Activated CD4-positive, alpha-beta T cell treated with anti-CD3 and anti-CD28 coated beads for 4 hours (primary cell): Measurements from ENCODE around the gene ABAT.
"Not testable (repeated sequence)": the region's sequence is repeated elsewhere in the genome, so short reads cannot be mapped to it uniquely, and the experiment has no call there.

Experiments used
- DNase-seq, 2 donors: peaks; one replicate each; pipeline ENCODE4 v3.0.0-alpha.2; 2020

Gene ABAT

DNA sequence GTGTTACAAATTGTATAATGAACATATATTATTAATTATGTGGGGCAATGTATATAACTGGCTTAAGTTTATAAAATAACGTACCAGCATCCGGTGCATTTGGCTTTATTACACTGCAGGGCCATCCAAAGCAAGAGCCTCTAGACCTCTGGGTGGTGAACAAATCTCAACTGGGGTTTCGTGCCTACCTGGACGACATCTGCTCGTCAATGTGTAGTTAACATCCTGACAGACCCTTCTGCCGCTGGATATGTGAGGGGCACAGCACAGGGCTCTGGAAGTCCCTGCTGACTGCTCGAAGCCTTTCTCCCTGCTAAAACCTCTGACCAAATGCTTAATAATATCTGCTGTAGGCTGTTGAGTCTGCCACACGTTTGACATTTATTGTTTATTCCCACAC, 120.7 kb downstream of the ABAT start:
- no peak for DNase-seq

DNA sequence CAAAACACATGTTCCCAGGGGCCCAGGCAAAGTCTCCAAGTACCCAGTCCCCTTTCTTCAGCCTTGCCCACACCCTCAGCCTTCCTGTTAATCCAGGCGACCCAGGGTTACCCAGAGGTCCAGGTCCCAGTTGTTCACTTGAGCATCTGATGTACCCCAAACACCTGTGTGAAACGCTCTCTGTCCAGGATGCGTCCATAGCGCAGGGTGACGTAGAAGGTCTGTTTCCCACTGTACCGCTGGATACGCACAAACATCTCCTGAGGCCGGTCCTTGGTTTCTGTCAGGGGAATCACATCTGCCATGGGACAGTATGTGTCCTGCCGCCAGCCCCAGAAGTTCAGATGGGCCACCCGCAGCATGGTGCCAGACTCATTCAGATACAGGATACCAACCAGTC, 121.4 kb downstream of the ABAT start:
- no peak for DNase-seq

DNA sequence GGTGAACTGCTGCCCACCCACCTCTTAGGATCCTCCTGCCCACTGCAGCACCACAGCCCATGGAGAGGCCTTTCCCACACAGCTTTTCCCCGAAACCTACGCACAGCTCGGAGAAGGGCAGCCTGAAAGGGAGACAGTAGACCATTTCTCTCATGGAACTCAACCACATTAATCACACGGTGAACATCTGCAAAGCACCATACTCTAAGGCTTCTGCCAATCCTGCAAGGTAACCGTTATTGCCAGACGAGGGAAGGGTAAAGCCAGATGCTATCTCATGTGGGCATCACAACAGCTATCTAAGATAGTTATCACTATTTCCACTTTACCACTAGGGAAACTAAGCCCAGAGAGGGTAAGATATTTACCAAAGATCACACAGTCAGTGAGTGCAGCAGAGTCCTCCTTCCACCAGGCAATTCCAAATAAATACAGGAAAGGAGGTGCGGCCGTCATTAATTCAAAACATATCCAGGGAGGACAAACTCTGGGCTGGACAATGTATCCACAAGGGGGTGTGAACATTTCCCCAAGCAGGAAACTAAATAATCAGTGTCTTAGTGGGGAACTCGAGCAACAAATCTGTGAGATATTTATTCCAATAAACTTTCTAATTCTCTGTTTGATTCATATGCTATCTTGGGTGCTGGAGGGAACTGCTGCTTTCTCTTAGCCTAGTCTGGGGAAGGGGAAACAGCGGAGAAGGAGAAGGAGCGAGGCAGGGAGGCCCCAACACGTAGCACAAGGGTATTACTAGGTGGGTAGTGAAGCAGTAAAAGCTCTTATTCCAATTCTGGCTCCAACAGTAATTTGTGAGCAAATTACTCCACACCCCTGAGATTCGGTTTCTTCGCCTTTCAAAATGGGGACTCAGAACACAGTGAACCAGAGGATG, 122.3 kb downstream of the ABAT start:
- DNase-seq = no peak

DNA sequence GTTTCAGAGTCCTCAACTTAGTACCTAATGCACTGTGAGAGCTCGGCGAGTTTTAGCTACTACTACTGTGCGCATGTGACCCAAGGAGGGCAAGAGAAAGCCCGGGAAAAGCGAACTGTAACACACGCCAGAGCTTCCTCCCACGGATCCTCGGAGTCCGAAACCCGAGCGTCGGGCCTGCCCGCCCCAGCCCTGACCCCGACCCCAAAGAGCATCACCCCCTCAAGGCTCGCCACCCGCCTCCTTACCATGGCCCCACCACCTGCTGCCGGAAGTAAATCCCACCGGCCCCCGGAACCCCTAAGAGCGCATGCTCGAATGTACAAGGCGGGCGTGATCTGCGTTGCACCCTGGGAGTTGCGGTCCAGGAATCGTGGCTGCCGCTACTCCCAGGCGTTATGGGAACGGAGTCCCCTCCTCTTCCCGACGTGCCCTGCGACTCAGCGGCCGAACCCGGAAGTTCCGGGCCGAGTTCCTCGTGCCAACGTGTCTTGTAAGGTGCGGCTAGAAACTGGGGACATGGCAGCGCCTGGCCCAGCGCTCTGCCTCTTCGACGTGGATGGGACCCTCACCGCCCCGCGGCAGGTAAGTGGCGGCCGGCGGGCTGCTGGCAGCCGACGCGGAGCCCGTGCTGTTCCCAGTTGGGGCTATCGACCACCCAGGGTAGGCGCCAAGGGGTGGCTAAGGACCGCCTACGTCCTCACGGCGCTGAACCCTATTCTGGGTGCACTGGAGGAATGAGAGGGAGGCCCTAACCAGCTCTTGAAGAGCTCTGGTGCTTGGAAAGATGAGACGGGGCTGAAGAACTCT, 123.2 kb downstream of the ABAT start, which contains the start of the genes PMM2 and TMEM186:
PMM2 (plus strand) TSS at position 476 of the 810 bp plus-strand sequence; CDS start at position 520, 44 bp downstream.
TMEM186 (minus strand) TSS at position 276 of the 810 bp plus-strand sequence; CDS start at position 251, 25 bp downstream.
- DNase-seq = peak; percentile 94 to 95

GRCh38 chr16:8798174-8798527, 123.7 kb downstream of the ABAT start:
- DNase-seq = no peak

DNA sequence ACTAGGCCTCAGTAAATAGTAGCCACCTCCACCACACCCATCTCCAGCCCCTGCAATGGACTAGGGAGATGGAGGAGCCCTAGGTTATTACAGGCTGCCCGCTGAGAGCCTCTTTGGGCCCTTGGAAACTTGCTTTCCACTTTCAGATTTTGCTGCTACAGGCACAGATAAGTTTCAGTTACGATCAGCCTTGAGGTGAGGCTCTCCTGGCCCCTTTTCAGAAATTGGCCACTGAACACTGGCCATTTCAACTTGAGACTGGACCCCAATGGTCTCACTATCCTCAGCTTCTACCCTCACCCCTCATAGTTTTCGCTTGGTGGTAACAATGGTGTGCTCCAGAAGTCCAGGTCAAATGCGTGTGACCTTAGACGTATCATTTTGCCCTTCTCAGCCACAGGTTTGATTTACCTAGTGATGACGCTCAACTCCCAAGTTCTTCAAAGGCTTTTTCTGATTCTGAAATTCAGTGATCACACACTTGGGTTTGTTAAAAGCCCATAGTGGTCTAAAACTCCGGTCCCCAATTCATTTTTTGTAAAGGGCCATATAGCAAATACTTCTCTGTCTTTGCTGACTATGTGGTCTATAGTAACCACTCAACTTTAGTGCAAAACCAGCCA, 124.2 kb downstream of the ABAT start:
- no peak for DNase-seq

DNA sequence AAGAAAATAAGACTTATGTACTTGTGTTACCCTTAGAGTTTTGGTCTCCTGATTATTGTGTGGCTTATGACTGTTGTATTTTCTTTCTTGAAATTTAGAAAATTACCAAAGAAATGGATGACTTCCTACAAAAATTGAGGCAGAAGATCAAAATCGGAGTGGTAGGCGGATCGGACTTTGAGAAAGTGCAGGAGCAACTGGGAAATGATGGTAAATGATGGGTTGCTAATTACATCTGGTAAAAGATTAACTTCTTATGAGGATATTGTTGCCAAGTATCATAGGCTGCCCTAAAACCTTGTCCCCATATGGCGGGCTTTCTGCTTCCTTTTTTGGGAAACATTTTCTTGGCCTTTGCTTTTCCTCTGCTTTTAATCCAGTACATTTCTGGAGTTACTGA, 127.3 kb downstream of the ABAT start:
- DNase-seq = no peak

- not testable (repeated sequence) for DNase-seq
Measured at GRCh38 chr16:8803733-8804132, 129.3 kb downstream of the ABAT start.

- DNase-seq = no peak
Measured at GRCh38 chr16:8804313-8804712, 129.9 kb downstream of the ABAT start.

DNA sequence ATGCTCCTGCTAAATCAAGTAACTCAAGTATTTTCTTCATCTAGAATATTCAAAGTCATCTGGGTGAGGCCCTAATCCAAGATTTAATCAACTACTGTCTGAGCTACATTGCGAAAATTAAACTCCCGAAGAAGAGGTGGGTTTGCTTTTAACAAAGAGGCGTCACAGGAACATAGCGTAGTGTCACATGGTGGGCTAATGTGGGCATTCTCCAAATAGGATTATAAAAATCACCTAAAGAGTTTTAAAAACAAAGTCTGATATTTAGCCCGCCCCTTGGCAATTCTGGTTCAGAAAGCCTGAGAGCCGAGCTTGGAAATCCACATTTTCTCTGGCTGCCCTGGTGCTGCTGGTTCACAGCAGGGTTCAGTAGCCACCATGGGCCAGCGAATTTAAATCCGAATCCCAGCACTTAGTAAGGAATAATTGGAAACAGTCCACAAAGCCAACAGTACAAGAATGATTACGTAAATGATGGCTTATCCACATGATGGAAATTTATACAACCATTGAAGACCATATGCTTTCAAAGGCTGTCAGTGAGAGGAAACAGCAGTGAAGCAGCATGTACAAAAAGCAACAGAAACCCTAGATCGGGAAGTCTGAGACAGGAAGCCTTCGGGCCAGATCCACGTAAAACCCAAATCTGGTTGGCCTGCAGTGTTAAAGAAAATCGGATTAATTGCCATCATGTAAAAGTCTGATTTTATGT, 132.0 kb downstream of the ABAT start:
- DNase-seq = no peak

GRCh38 chr16:8807189-8807588, 132.8 kb downstream of the ABAT start:
- DNase-seq = no peak

DNA sequence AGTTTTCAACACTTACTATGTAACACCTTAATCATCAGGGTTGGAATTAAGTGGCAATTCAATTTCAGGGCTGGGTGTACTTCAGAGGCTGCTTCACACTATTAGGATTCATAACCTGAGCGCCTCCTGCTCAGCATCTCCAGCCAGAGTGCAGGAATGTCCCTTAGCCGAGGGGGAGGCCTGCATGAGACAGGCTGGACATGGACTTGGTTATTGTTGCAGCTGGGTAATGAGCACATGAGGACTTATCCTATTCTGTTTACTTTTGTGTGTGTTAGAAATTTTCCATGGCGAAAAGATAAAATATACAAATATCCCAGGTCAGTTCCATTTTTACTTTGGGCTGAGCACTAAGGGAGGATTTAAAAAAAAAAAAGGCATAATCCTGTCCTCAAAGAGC, 133.6 kb downstream of the ABAT start:
- DNase-seq = no peak

DNA sequence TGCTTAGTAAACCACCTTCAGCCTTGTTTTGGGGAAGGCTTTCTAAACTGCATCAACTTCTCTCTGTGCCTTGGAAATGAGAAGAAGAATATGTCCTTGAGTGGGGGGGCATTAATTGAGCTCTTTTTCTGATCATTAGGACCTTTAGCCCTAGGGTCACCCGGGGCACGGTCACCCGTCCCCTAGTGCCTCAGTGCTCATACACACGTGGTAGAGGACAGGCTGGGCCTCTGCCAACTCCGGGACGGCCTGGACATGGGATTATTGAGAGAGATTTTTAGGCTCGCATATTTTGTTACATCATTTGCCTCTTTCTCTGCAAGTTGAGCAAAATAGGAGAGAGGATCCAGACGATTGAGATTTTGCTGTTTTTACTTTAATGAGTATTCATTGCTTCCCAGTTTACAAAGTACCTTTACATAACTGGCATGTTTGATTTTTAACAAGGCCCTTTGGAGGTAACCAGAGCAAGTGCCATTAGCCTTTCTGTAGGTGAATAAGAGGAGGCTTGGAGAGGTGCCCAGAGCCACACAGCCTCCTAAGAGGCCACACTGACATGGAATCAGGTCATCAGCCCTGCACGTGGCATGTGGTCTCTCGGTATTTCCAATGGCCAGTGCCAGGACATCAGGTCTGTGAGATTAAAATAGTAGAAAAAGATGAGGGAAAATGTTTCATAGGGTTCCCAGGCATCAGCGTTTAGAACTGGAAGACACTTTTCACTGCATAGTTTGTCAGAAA, 134.4 kb downstream of the ABAT start:
- no peak for DNase-seq

DNA sequence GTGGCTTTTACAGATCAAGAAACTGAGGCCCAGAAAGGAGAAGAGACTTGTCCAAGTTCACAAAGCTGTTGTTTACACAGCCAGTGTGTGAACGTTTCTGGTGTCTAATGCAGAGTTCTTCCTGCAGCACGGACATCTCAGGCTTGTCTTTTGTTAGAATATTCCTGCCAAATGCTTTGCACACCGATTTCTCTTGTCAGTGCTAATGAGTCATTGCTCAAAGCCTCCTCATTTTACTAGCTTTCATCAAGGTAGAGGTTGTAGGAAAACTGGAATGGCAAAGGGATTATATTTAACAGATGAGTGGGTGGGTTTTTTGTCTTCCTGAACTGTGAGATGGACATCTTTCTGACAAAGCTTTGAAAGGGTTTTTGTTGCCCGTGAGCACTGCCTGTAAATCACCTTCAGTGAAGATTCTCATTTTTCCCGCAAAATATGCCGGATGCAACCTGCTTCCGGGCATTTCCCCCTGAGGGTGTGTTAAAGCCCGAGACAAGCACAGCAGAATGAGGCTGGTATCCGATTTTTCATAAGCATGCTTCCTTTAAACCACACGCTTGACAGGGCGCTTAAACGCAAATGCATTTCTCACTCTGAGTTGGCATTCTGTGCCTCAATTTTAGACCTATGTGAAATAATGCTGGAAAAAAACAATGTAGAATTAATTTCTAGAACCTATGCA, 137.9 kb downstream of the ABAT start:
- DNase-seq = no peak

- no peak for DNase-seq
Measured at GRCh38 chr16:8814095-8814806, 139.8 kb downstream of the ABAT start.

DNA sequence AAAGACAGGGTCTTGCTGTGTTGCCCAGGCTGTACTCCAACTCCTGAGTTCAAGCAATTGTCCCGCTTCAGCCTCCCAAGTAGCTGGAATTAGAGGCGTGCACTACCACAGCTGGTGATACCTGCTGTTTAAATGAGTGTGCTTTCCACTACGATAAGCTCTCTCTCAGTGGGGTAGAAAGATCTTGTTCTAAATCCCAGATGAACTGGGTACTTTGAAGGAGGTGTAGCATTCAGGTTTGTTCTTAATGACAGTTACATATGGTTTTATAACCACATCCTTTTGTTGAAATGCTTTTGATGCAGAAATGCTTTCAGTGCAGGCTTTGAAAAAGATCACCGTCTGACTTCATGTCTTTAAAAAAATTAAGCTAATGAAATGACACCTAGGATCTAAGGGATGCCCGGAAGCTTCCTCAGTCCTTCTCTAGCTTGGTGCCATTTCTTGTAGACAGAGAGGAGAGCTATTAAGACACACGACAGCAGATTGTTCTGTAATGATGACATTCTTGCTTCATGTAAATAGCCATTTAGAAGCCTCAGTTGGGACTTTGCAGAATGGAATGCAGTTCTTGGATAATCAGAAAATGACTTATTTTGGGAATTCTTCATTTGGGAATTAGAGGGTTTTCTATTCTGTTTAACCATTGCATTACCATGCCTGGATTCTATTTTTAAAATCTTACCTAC, 142.7 kb downstream of the ABAT start:
- no peak for DNase-seq

DNA sequence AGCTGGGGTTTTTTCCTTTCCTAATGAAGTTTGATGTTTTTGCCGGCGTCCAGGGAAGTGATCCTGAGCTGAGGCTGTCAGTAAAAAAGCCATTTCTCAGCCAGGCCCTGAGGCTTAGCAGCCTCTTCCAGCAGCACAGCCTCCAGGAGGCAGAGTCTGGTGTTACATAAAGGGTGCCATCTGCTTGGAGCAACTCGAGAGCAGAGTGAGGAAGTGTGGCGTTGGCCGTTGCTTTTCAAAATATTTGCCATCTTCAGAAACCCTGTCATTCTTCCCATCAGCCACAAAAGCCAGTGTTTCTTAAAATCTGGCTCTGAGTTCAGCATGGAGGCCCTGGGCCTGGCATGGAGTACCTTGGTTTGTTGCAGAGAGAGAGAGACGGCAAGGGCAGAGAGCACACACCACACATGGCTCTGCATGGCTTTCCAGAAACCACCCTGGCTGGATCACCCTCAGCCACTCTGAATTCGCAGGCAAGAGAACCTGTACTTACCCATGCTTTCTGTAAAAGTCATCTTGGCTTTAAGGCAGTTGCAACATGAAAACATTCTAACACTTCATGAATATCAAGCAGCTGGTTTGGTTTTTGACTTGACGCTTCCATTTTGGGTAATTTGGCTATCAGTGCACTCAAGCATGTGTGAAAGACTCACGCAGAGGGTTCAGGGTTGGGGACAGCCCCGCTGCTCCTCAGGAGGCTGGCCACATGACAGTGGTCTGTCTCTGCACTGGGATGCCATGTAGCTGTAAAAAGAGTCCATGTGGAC, 144.3 kb downstream of the ABAT start:
- DNase-seq = no peak

- no peak for DNase-seq
Measured at GRCh38 chr16:8819411-8820034, 145.1 kb downstream of the ABAT start.

- no peak for DNase-seq
Measured at GRCh38 chr16:8822403-8822802, 148.0 kb downstream of the ABAT start.
